ENCODE measurements around the gene CCDC63. TPM values are rescaled to one million over a fixed set of nuclear protein-coding genes. Genes with fewer than 3 reads are reported as not detected.

CCDC63 gene
- total and polyA plus RNA-seq, 2 donors (not counting 3 experiments of a cell fraction or from before 2014, with no cell fraction given): not detected

- H2AFZ ChIP-seq (ENCODE audit: low read depth, low read length): no peak overlapping the region
- H3K9me1 ChIP-seq (replicated peaks; ENCODE audit: control insufficient read depth, extremely low read depth, insufficient read depth, low read length): no peaks in the 10 kb centered on the region
- TF ChIP-seq EZH2 (IDR thresholded peaks at IDR 0.05; ENCODE audit: borderline replicate concordance, low read depth, low read length, severe bottlenecking) (no peak), POLR2A (IDR thresholded peaks at IDR 0.05; ENCODE audit: low read depth, low read length) (no peak), POLR2AphosphoS5 (IDR thresholded peaks at IDR 0.05; ENCODE audit: insufficient read depth, low read depth, low read length) (no peak), MAX (IDR thresholded peaks at IDR 0.05; ENCODE audit: insufficient read depth, insufficient read length) (no peak), MYC (IDR thresholded peaks at IDR 0.05; ENCODE audit: low read depth, low read length) (no peak)
- dilution Hi-C loops (cut with MboI; ENCODE audit: extremely low pct_ligation_motif_present, low sequenced_read_pairs) (no loop called here), intact Hi-C loops (cut with micrococcal nuclease) (no loop called here)
- no peak overlapping the region for H3K27ac ChIP-seq (ENCODE audit: insufficient read depth, low read depth, low read length)
- ChIA-PET POLR2A (no interaction called here), CTCF (no interaction called here)
- H3K36me3 ChIP-seq (ENCODE audit: control insufficient read depth in 2 of 2, extremely low read depth in 1 of 2, insufficient read depth in 2 of 2, low read length in 2 of 2): no peaks in the 10 kb centered on the region
- H3K9ac ChIP-seq (replicated peaks; ENCODE audit: extremely low read depth, insufficient read depth, low read length): no peak overlapping the region
- H3K4me2 ChIP-seq (ENCODE audit: insufficient read depth, low read length): no peak overlapping the region
- no peaks in the 10 kb centered on the region for H3K79me2 ChIP-seq (ENCODE audit: control insufficient read depth, insufficient read depth, low read length)
- no peak for DNase-seq (ENCODE audit: low read depth, low spot score)
- BruUV-seq (replicated peaks): no TSS peak
- peaks cover 3% of the 10 kb centered on the region for H3K4me1 ChIP-seq (ENCODE audit: control insufficient read depth, extremely low read depth, insufficient read depth, low read length)
- H3K9me3 ChIP-seq (replicated peaks; ENCODE audit: control insufficient read depth, insufficient read depth, low read length): no peaks in the 10 kb centered on the region
- H3K4me3 ChIP-seq (replicated peaks in 1 of 3; ENCODE audit: insufficient read depth in 1 of 3, low read depth in 1 of 3, low read length in 3 of 3): no peak overlapping the region
- FAIRE-seq: no peak
- H4K20me1 ChIP-seq (replicated peaks; ENCODE audit: control insufficient read depth, extremely low read depth, insufficient read depth, low read length): no peaks in the 10 kb centered on the region
- H3K27me3 ChIP-seq (ENCODE audit: control insufficient read depth in 2 of 2, insufficient read depth in 2 of 2, low read length in 2 of 2): no peaks in the 10 kb centered on the region
Observed at GRCh38 chr12:110923192-110923591, 76.4 kb downstream of the CCDC63 start.

- TF ChIP-seq CTCF (IDR thresholded peaks at IDR 0.05; ENCODE audit: extremely low read depth in 1 of 2, insufficient read depth in 1 of 2, low read depth in 1 of 2, low read length in 2 of 2) (no peak), GATA2 (IDR thresholded peaks at IDR 0.05; ENCODE audit: insufficient read depth, insufficient read length, low read depth, low read length) (no peak), EZH2 (IDR thresholded peaks at IDR 0.05; ENCODE audit: borderline replicate concordance, low read depth, low read length, severe bottlenecking) (no peak), FOS (IDR thresholded peaks at IDR 0.05; ENCODE audit: borderline replicate concordance, insufficient read depth, low read length) (no peak), MAX (IDR thresholded peaks at IDR 0.05; ENCODE audit: insufficient read depth, insufficient read length) (no peak), MYC (IDR thresholded peaks at IDR 0.05; ENCODE audit: low read depth, low read length) (no peak), POLR2AphosphoS5 (IDR thresholded peaks at IDR 0.05; ENCODE audit: insufficient read depth, low read depth, low read length) (no peak), POLR2A (IDR thresholded peaks at IDR 0.05; ENCODE audit: low read depth, low read length) (no peak), JUN (IDR thresholded peaks at IDR 0.05; ENCODE audit: borderline replicate concordance, insufficient read depth, insufficient read length, low read depth) (no peak)
- CTCF ChIA-PET: no interaction called here
- no peak overlapping the region for H3K4me2 ChIP-seq (ENCODE audit: insufficient read depth, low read length)
- dilution Hi-C loops (cut with MboI; ENCODE audit: extremely low pct_ligation_motif_present, low sequenced_read_pairs) (no loop called here), intact Hi-C loops (cut with micrococcal nuclease) (no loop called here)
- H3K79me2 ChIP-seq (ENCODE audit: control insufficient read depth, insufficient read depth, low read length): no peaks in the 10 kb centered on the region
- POLR2A ChIA-PET: no interaction called here
- H3K4me1 ChIP-seq (ENCODE audit: control insufficient read depth, extremely low read depth, insufficient read depth, low read length): no peaks in the 10 kb centered on the region
- no peaks in the 10 kb centered on the region for H3K9me3 ChIP-seq (replicated peaks; ENCODE audit: control insufficient read depth, insufficient read depth, low read length)
- no peak overlapping the region for H3K4me3 ChIP-seq (replicated peaks in 1 of 3; ENCODE audit: insufficient read depth in 1 of 3, low read depth in 1 of 3, low read length in 3 of 3)
- H3K36me3 ChIP-seq (ENCODE audit: control insufficient read depth in 2 of 2, extremely low read depth in 1 of 2, insufficient read depth in 2 of 2, low read length in 2 of 2): no peaks in the 10 kb centered on the region
- H3K9ac ChIP-seq (replicated peaks; ENCODE audit: extremely low read depth, insufficient read depth, low read length): no peak overlapping the region
- FAIRE-seq (no peak), DNase-seq (ENCODE audit: low read depth, low spot score) (no peak)
- H3K9me1 ChIP-seq (replicated peaks; ENCODE audit: control insufficient read depth, extremely low read depth, insufficient read depth, low read length): no peaks in the 10 kb centered on the region
- no peak overlapping the region for H2AFZ ChIP-seq (ENCODE audit: low read depth, low read length)
- BruUV-seq (replicated peaks): no TSS peak
- H3K27ac ChIP-seq (ENCODE audit: insufficient read depth, low read depth, low read length): no peak overlapping the region
- no peaks in the 10 kb centered on the region for H3K27me3 ChIP-seq (ENCODE audit: control insufficient read depth in 2 of 2, insufficient read depth in 2 of 2, low read length in 2 of 2)
- H4K20me1 ChIP-seq (replicated peaks; ENCODE audit: control insufficient read depth, extremely low read depth, insufficient read depth, low read length): no peaks in the 10 kb centered on the region
Observed at GRCh38 chr12:110923692-110924334, 77.0 kb downstream of the CCDC63 start.

Measured in endothelial cell of umbilical vein (primary cell).